HCT116 (cell line): Measurements from ENCODE around the gene SPSB3. TPM values are rescaled to one million over a fixed set of nuclear protein-coding genes. Genes with fewer than 3 reads are reported as not detected.

Experiments
- ATAC-seq: fragments of 200-7000 bp; cut with Tn5 transposase; 2 replicates; pipeline ENCODE4 v1.9.1; 2020; ENCODE audit warnings: mild to moderate bottlenecking, moderate library complexity
- Bru-seq: library from RNA; stranded (reverse); fragments of 400-500 nt; gene quantifications from one replicate; lab custom pipeline; 2021; lab: Mats Ljungman, UMichigan
- BruChase-seq, 2 experiments: library from RNA; stranded (reverse); fragments of 400-500 nt; gene quantifications; one replicate each; lab custom pipeline; 2021; lab: Mats Ljungman, UMichigan
- BruUV-seq: library from RNA; stranded (reverse); fragments of 400-500 nt; replicated peaks from 2 replicates; lab custom pipeline; 2021; lab: Mats Ljungman, UMichigan
- CTCF ChIA-PET: fragments of 300-600 bp; sonication (Branson Sonifier 250); formaldehyde crosslinking; loops from one replicate; lab custom pipeline; 2021; ENCODE audit warnings: antibody characterized with exemption; lab: Charles Lee
- POLR2A ChIA-PET: fragments of 300-600, 350-600 bp; sonication (Branson Sonifier 250); formaldehyde crosslinking; loops from one replicate; lab custom pipeline; 2021; ENCODE audit warnings: antibody characterized with exemption; lab: Charles Lee
- RAD21 ChIA-PET, 2 experiments: fragments of 300-600 bp; sonication (Branson Sonifier 250); formaldehyde crosslinking; loops; one replicate each; lab custom pipeline; 2023; ENCODE audit warnings: low total read pairs in 2 of 2; ENCODE audit not compliant: uncharacterized antibody in 2 of 2, unreplicated experiment in 2 of 2, low non-redundant PET in 1 of 2; lab: Charles Lee
- DNase-seq: peaks from one replicate; pipeline ENCODE4 v3.0.0-alpha.2; 2010; ENCODE audit warnings: low read depth, low spot score
- H2AFZ ChIP-seq: fragments of 200-600 bp; shearing (Covaris generic), sonication (generic); 2 replicates; pipeline ENCODE4 v1.6.1; 2017; ENCODE audit warnings: low read depth, mixed run types, mixed read lengths, antibody characterized with exemption, low read length; ENCODE audit not compliant: poor library complexity, severe bottlenecking
- H3K27ac ChIP-seq: 2 replicates; pipeline ENCODE4 v1.5.1; 2012; ENCODE audit warnings: low read depth, low read length
- H3K27me3 ChIP-seq: fragments of 200-600 bp; sonication (generic); 2 replicates; pipeline ENCODE4 v1.6.1; 2016; ENCODE audit warnings: mixed run types, low read length, mixed read lengths; ENCODE audit not compliant: insufficient read depth
- H3K36me3 ChIP-seq, 2 experiments: fragments of 200-500 bp in 1 of 2; fragments of 200-600 bp in 1 of 2; sonication (Bioruptor generic) in 1 of 2; sonication (generic) in 1 of 2; 2 replicates each; pipeline versions ENCODE4 v1.5.1 to v1.6.1; 2014 to 2016; ENCODE audit warnings: low read length in 2 of 2, inconsistent platforms in 1 of 2, mixed read lengths in 1 of 2, mixed run types in 1 of 2; ENCODE audit not compliant: insufficient read depth in 2 of 2, control insufficient read depth in 1 of 2
- H3K4me1 ChIP-seq, 2 experiments: fragments of 200-600 bp in 1 of 2; sonication (generic) in 1 of 2; 2 replicates each; pipeline versions ENCODE4 v1.5.1 to v1.6.1; 2012 to 2017; ENCODE audit warnings: low read length in 2 of 2, inconsistent platforms in 1 of 2, mild to moderate bottlenecking in 1 of 2, mixed read lengths in 1 of 2, mixed run types in 1 of 2, moderate library complexity in 1 of 2; ENCODE audit not compliant: insufficient read depth in 2 of 2, control insufficient read depth in 1 of 2
- H3K4me2 ChIP-seq: fragments of 200-600 bp; sonication (generic); 2 replicates; pipeline ENCODE4 v1.6.1; 2017; ENCODE audit warnings: mixed run types, low read length, mixed read lengths
- H3K4me3 ChIP-seq, 2 experiments: fragments of 200-600 bp in 1 of 2; sonication (generic) in 1 of 2; replicated peaks in 1 of 2; 2 replicates each; pipeline ENCODE4 v1.5.1; 2011 to 2016; ENCODE audit warnings: low read length in 2 of 2, control low read depth in 1 of 2, low read depth in 1 of 2, mild to moderate bottlenecking in 1 of 2, mixed read lengths in 1 of 2, mixed run types in 1 of 2
- H3K79me2 ChIP-seq: fragments of 200-600 bp; sonication (generic); 2 replicates; pipeline ENCODE4 v1.6.1; 2017; ENCODE audit warnings: mild to moderate bottlenecking, mixed run types, low read length, moderate library complexity, mixed read lengths; ENCODE audit not compliant: insufficient read depth
- H3K9ac ChIP-seq: fragments of 200-600 bp; sonication (generic); 2 replicates; pipeline ENCODE4 v1.6.1; 2016; ENCODE audit warnings: low read length, mixed read lengths
- H3K9me2 ChIP-seq: fragments of 200-600 bp; sonication (generic), shearing (Covaris generic); 2 replicates; pipeline ENCODE4 v1.6.1; 2017; ENCODE audit warnings: mixed run types, mild to moderate bottlenecking, moderate library complexity; ENCODE audit not compliant: insufficient read depth
- H3K9me3 ChIP-seq, 2 experiments: fragments of 200-500 bp in 1 of 2; fragments of 200-600 bp in 1 of 2; sonication (Bioruptor generic) in 1 of 2; sonication (generic) in 1 of 2; 2 replicates each; pipeline ENCODE4 v1.6.1; 2014 to 2017; ENCODE audit warnings: low read length in 2 of 2, mixed read lengths in 2 of 2, inconsistent platforms in 1 of 2, low read depth in 1 of 2, mild to moderate bottlenecking in 1 of 2, mixed run types in 1 of 2, moderate library complexity in 1 of 2; ENCODE audit not compliant: control insufficient read depth in 1 of 2, insufficient read depth in 1 of 2
- H4K20me1 ChIP-seq: fragments of 200-600 bp; sonication (generic), shearing (Covaris generic); 2 replicates; pipeline ENCODE4 v1.6.1; 2017; ENCODE audit warnings: mixed run types, mild to moderate bottlenecking, moderate library complexity; ENCODE audit not compliant: insufficient read depth
- CTCF ChIP-seq, 3 experiments: fragments of 200-600 bp in 1 of 3; sonication (generic) in 1 of 3; IDR thresholded peaks in 2 of 3; conservative IDR thresholded peaks in 1 of 3; 2 replicates each; pipeline ENCODE4 v1.5.1; 2012 to 2017; ENCODE audit warnings: low read depth in 2 of 3, low read length in 2 of 3, antibody characterized with exemption in 1 of 3, borderline replicate concordance in 1 of 3, control low read depth in 1 of 3, mild to moderate bottlenecking in 1 of 3, mixed read lengths in 1 of 3, mixed run types in 1 of 3, moderate library complexity in 1 of 3; ENCODE audit not compliant: insufficient read depth in 1 of 3
- EGR1 ChIP-seq: IDR thresholded peaks from 2 replicates; pipeline ENCODE4 v1.6.1; 2012; ENCODE audit warnings: low read depth
- EZH2 ChIP-seq: fragments of 200-600 bp; sonication (generic); IDR thresholded peaks from 2 replicates; pipeline ENCODE4 v1.6.1; 2017; ENCODE audit warnings: antibody characterized with exemption, mixed run types
- EZH2phosphoT487 ChIP-seq: fragments of 200-600 bp; IDR thresholded peaks from 2 replicates; pipeline ENCODE4 v1.6.1; 2018; ENCODE audit warnings: antibody characterized with exemption, borderline replicate concordance
- MAX ChIP-seq: IDR thresholded peaks from 2 replicates; pipeline ENCODE4 v1.6.1; 2012
- POLR2AphosphoS5 ChIP-seq: IDR thresholded peaks from 2 replicates; pipeline ENCODE4 v1.6.1; 2011; ENCODE audit warnings: mild to moderate bottlenecking, low read depth, low read length, moderate library complexity
- RAD21 ChIP-seq: IDR thresholded peaks from 2 replicates; pipeline ENCODE4 v1.6.1; 2012; ENCODE audit warnings: low read depth, mild to moderate bottlenecking
- SIN3A ChIP-seq: IDR thresholded peaks from 2 replicates; pipeline ENCODE4 v1.6.1; 2012; ENCODE audit warnings: low read depth
- SP1 ChIP-seq: IDR thresholded peaks from 2 replicates; pipeline ENCODE4 v1.6.1; 2012; ENCODE audit warnings: low read depth
- SRF ChIP-seq: IDR thresholded peaks from 2 replicates; pipeline ENCODE4 v1.6.1; 2012; ENCODE audit warnings: low read depth
- TCF7L2 ChIP-seq: IDR thresholded peaks from 2 replicates; pipeline ENCODE4 v1.7.0; 2011; ENCODE audit warnings: borderline replicate concordance, inconsistent platforms; ENCODE audit not compliant: insufficient read depth, insufficient read length; ENCODE audit errors: extremely low read depth
- ZFX ChIP-seq: fragments of 450-650 bp; IDR thresholded peaks from 2 replicates; pipeline ENCODE4 v1.6.1; 2017
- intact Hi-C: fragments of 100-400 bp; cut with micrococcal nuclease; formaldehyde crosslinking; loops from 2 replicates; pipeline ENCODE4 v1.10.0; 2022
- long read RNA-seq: library from polyadenylated mRNA; unstranded; transcript quantifications from one replicate; pipeline ENCODE4 v2.0.0, GENCODE V29; 2021; ENCODE audit not compliant: unreplicated experiment
- polyA plus RNA-seq: library from polyadenylated mRNA; unstranded; fragments of >200 nt; gene quantifications from 2 replicates; pipeline ENCODE4 v1.2.1, GENCODE V29; 2012; ENCODE audit warnings: missing spikeins
- total RNA-seq: library from RNA; stranded (reverse); gene quantifications from one replicate; pipeline ENCODE4 v1.2.1, GENCODE V29; 2021; ENCODE audit not compliant: unreplicated experiment
- TF ChIP-seq, protein P1 (sequence below): IDR thresholded peaks from 2 replicates; pipeline ENCODE4 v1.6.1; 2012

SPSB3 gene
- 31.6 TPM for total RNA-seq
- 43.9 and 51.6 TPM in 2 replicates for polyA plus RNA-seq
- Bru-seq, nascent RNA, result percentile 51 among the genes with signal in this experiment
- BruChase-seq, experiment 1, labeled RNA remaining after a 6-hour chase, result percentile 69 among the genes with signal in this experiment
- BruChase-seq, experiment 2, labeled RNA remaining after a 2-hour chase, result percentile 56 among the genes with signal in this experiment
- long read RNA-seq, transcript SPSB3-208 (7 exons, 1,784 nt), result major isoform, 51 of 134 reads
- long read RNA-seq, transcript SPSB3-201 (6 exons, 1,449 nt), result minor isoform, 16 of 134 reads
- long read RNA-seq, transcript SPSB3-202 (5 exons, 1,509 nt), result minor isoform, 10 of 134 reads
- long read RNA-seq, transcript SPSB3-209 (6 exons, 1,628 nt), result minor isoform, 19 of 134 reads
- long read RNA-seq, partial matches to known transcripts, result 15 of 134 reads
- long read RNA-seq, other reads (novel, unspliced or antisense), result 19 of 134 reads

- Histone ChIP-seq H3K4me1 (peaks cover 0 to 22% of the 10 kb centered on the region in 2 experiments; a peak in 3 of 4 replicates), H3K4me3 (peak within 1 kb of the TSS; percentile 80 to 88), H3K27ac (peak within 1 kb of the TSS; percentile 78), H2AFZ (no peak within 1 kb of the TSS), H3K36me3 (peaks cover 0 to 5% of the 10 kb centered on the region in 2 experiments; a peak in 2 of 4 replicates), H4K20me1 (no peaks in the 10 kb centered on the region), H3K79me2 (peaks cover 53% of the 10 kb centered on the region), H3K4me2 (peak within 1 kb of the TSS; percentile 97), H3K27me3 (no peaks in the 10 kb centered on the region), H3K9me3 (no peaks in the 10 kb centered on the region), H3K9ac (peak within 1 kb of the TSS; percentile 97), H3K9me2 (no peaks in the 10 kb centered on the region)
- POLR2A ChIA-PET, result interaction anchor here (1.1 to 1.4 kb wide), 5 partner anchors 11 to 373 kb away, joined by 4 to 23 read pairs (median 6); partner anchors contain the start of genes EME2, FAHD1, HAGH and MRPS34
- peak; percentile 84 for ATAC-seq
- intact Hi-C loops, result loop anchor here (1.0 to 2.0 kb wide), 2 partner anchors 9 to 44 kb away; partner anchors contain the start of genes FAHD1, HAGH and MRPS34
- CTCF ChIA-PET, result interaction anchor here (0.9 to 1.2 kb wide), 6 partner anchors 8 to 358 kb away, joined by 3 to 13 read pairs (median 5); partner anchors contain the start of genes EME2, MAPK8IP3 and MRPS34
- TF ChIP-seq EGR1 (peak; percentile 74), EZH2 (no peak), ZFX (peak; percentile 63; the same call in 1 of the 2 replicates), SIN3A (peak; percentile 68), RAD21 (no peak), EZH2phosphoT487 (no peak), MAX (peak; percentile 72; the same call in 1 of the 2 replicates), CTCF (IDR thresholded peaks at IDR 0.05 in 2 of 3, conservative IDR thresholded peaks at IDR 0.05 in 1 of 3; ENCODE audit: borderline replicate concordance in 1 of 3, insufficient read depth in 1 of 3, low read depth in 2 of 3, low read length in 2 of 3) (no peak; a peak in 1 of 6 replicates), SP1 (peak; percentile 100), TCF7L2 (no peak), POLR2AphosphoS5 (peak; percentile 57; the same call in 1 of the 2 replicates), SRF (peak; percentile 92; the same call in 1 of the 2 replicates)
- TF ChIP-seq, protein P1, sequence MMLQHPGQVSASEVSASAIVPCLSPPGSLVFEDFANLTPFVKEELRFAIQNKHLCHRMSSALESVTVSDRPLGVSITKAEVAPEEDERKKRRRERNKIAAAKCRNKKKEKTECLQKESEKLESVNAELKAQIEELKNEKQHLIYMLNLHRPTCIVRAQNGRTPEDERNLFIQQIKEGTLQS, result no peak
- DNase-seq, result peak; percentile 100
- RAD21 ChIA-PET, result no interaction called here
- BruUV-seq, result no TSS peak
Observed at GRCh38 chr16:1782408-1783264, at the start of gene SPSB3, which contains the start of gene NUBP2. Gene SPSB3, minus strand, starts transcription at chr16:1782571. Its CDS starts 1,088 bp downstream, at chr16:1781483. Gene NUBP2, plus strand, starts transcription at chr16:1782960. Its CDS starts 61 bp downstream, at chr16:1783021.
